Measurements from ENCODE around the gene ESPNL. TPM values are rescaled to one million over a fixed set of nuclear protein-coding genes. Genes with fewer than 3 reads are reported as not detected.
A peak's percentile ranks its signal among the peaks of the same experiment; 100 is the strongest.

Gene ESPNL
- total and polyA plus RNA-seq, 9 of the 15 experiments (the other 6 are each of a cell fraction or from before 2014, with no cell fraction given): 0.03 to 0.09 (median 0.05) TPM; not detected in 3

GRCh38 chr2:238169708-238170251 is 69.6 kb downstream of the ESPNL start (continued):
- peak; percentile 63 for TF ChIP-seq MGA (IDR thresholded peaks at IDR 0.05)
- TF ChIP-seq NR2C2 (CRISPR knock-in tag; IDR thresholded peaks at IDR 0.05): no peak
- TF ChIP-seq NR2C2 (tag; IDR thresholded peaks at IDR 0.05): peak; percentile 52; the same call in 1 of the 2 replicates
- TF ChIP-seq NR4A1 (CRISPR knock-in tag; IDR thresholded peaks at IDR 0.05): no peak
- peak; percentile 65; the same call in 1 of the 2 replicates for TF ChIP-seq NR4A1 (tag; IDR thresholded peaks at IDR 0.05)
- TF ChIP-seq EP400 (IDR thresholded peaks at IDR 0.05): peak; percentile 23; the same call in 1 of the 2 replicates
